ENCODE results near the gene FAM47E. TPM values are rescaled to one million over a fixed set of nuclear protein-coding genes. Genes with fewer than 3 reads are reported as not detected.

FAM47E gene
- total RNA-seq, 1 donor from 2014 or later: 0.49 TPM

DNA sequence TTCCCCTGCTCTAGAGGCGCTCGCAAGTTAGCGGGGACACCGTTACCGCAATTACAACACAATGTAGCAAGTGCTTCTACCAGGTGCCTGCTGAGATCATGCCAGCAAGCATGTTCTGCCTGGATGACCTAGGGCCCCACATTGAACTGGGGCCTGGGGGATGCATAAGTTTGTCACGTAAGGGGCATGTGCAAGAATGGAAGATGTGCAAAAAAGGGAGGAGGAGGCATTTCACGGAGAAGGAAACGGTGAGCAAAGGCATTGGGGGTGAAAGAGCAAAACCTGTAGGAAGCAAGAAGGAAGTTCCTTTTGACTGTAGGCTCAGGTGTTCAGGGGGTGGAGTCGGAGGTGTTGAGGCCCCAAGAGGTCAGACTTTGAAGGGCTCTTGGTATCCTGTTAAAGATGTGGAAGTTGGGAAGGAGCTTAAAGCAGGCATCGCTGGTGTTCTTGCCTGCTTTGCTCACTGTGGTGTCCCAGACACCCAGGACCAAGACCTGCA, 37.3 kb upstream of the FAM47E start:
- Histone ChIP-seq H3K36me3 (no peaks in the 10 kb centered on the region), H3K4me1 (peaks cover 55% of the 10 kb centered on the region), H3K27me3 (no peaks in the 10 kb centered on the region), H3K27ac (peak overlapping the region; percentile 95), H3K9me3 (no peaks in the 10 kb centered on the region), H3K4me3 (peak overlapping the region; percentile 69 to 84)
- TF ChIP-seq POLR2A (IDR thresholded peaks at IDR 0.05): no peak
- no peak for TF ChIP-seq POLR2AphosphoS5 (IDR thresholded peaks at IDR 0.05; ENCODE audit: insufficient read depth in 1 of 2, low read depth in 1 of 2)
- TF ChIP-seq, protein P1, sequence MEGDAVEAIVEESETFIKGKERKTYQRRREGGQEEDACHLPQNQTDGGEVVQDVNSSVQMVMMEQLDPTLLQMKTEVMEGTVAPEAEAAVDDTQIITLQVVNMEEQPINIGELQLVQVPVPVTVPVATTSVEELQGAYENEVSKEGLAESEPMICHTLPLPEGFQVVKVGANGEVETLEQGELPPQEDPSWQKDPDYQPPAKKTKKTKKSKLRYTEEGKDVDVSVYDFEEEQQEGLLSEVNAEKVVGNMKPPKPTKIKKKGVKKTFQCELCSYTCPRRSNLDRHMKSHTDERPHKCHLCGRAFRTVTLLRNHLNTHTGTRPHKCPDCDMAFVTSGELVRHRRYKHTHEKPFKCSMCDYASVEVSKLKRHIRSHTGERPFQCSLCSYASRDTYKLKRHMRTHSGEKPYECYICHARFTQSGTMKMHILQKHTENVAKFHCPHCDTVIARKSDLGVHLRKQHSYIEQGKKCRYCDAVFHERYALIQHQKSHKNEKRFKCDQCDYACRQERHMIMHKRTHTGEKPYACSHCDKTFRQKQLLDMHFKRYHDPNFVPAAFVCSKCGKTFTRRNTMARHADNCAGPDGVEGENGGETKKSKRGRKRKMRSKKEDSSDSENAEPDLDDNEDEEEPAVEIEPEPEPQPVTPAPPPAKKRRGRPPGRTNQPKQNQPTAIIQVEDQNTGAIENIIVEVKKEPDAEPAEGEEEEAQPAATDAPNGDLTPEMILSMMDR (IDR thresholded peaks at IDR 0.05): no peak
- no peak for DNase-seq (ENCODE audit: extremely low spot score in 2 of 2)
- intact Hi-C loops (cut with DNase I): loop anchor here (5.0 to 10.0 kb wide), 3 partner anchors 67 to 531 kb away; partner anchors contain the start of genes NUP54 and STBD1

DNA sequence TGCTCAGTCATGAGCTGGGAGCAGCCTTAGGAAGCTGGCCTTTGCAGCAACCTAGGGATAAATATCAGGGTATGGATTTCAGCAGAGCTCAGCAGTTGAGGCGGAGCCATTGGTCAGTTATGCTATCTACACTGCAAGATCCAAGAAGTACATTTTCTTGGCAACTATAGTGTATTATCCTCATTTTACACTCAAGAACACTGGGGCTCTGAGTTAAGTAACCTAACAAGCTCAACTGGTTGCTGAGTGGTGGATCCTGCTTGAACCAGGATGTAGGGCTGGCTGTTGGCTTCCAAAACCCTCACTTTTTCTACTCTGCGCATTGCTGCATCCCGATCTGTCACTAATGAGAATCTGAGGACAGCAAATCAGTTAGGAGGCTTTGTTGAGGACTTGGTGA, 36.4 kb upstream of the FAM47E start:
- Histone ChIP-seq H3K4me1 (peaks cover 47% of the 10 kb centered on the region), H3K9me3 (no peaks in the 10 kb centered on the region), H3K27ac (peak overlapping the region; percentile 95), H3K4me3 (no peak overlapping the region), H3K36me3 (no peaks in the 10 kb centered on the region), H3K27me3 (no peaks in the 10 kb centered on the region)
- TF ChIP-seq, protein P1 (IDR thresholded peaks at IDR 0.05): no peak
- TF ChIP-seq POLR2AphosphoS5 (IDR thresholded peaks at IDR 0.05; ENCODE audit: insufficient read depth in 1 of 2, low read depth in 1 of 2) (no peak), POLR2A (IDR thresholded peaks at IDR 0.05) (no peak)
- DNase-seq (ENCODE audit: extremely low spot score in 2 of 2): no peak
- intact Hi-C loops (cut with DNase I): loop anchor here (10.0 kb wide), 2 partner anchors 90 to 530 kb away; partner anchors contain the start of gene STBD1

DNA sequence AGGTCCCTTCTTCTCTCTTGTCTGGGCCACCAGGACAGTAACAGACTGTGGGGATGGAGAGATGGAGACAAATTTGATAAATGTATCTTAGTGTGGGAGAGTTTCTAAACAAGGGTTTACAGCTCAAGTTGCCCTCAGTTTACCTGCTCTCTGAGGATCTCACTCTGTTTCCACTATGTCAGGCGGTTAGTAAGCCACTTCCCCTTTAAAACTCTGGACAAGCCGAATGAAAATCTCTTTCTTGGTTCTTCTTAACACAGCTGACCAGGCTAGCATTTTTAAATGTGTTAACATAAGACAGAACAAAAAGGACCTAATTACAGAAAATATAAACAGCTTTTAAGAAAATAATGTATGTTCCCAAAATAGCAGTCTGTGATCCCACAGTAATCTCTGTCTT, 35.0 kb upstream of the FAM47E start:
- intact Hi-C loops (cut with DNase I): loop anchor here (10.0 kb wide), 2 partner anchors 88 to 528 kb away; partner anchors contain the start of gene STBD1
- Histone ChIP-seq H3K27me3 (no peaks in the 10 kb centered on the region), H3K9me3 (no peaks in the 10 kb centered on the region), H3K36me3 (no peaks in the 10 kb centered on the region), H3K27ac (no peak overlapping the region), H3K4me3 (no peak overlapping the region), H3K4me1 (peaks cover 33% of the 10 kb centered on the region)
- TF ChIP-seq POLR2AphosphoS5 (IDR thresholded peaks at IDR 0.05; ENCODE audit: insufficient read depth in 1 of 2, low read depth in 1 of 2) (no peak), POLR2A (IDR thresholded peaks at IDR 0.05) (no peak)
- TF ChIP-seq, protein P1 (IDR thresholded peaks at IDR 0.05): no peak
- no peak for DNase-seq (ENCODE audit: extremely low spot score in 2 of 2)

DNA sequence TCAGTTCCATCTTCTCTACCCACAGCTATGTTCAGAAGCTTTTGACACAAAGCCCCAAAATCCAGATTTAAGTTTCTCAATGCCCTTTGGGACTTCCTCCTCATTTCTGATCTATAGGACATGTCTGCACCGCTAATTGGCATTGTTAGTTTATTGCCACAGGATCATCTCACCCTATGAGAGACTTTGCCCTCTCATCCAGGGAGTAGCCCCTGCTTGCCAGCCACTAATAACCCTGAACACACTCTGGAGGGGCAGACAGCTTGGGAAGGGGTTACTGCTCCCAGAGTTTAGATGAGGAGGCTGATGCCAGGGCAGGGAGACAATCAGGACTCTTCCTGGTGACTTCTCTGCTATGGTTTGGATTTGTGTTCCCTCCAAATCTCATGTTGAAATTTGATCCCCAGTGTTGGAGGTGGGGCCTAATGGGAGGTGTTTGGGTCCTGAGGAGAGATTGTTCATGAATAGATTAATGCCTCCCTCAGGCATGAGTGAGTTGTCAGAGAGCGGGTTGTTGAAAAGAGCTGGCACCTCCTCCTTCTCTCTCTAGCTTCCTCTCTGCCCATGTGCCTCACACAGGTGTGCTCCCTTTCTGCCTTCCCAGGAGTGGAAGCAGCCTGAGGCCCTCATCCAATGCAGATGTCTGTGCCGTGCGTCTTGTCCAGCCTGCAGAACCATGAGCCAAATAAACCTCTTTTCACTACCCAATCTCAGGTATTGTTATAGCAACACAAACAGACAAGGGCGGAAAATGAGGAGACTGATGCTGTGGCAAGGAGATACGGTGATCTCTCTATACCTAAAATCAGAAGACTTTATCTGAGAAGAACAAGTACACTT, 34.3 kb upstream of the FAM47E start:
- H3K27me3 ChIP-seq: no peaks in the 10 kb centered on the region
- intact Hi-C loops (cut with DNase I): loop anchor here (10.0 kb wide), 2 partner anchors 88 to 528 kb away; partner anchors contain the start of gene STBD1
- TF ChIP-seq POLR2AphosphoS5 (IDR thresholded peaks at IDR 0.05; ENCODE audit: insufficient read depth in 1 of 2, low read depth in 1 of 2) (no peak), POLR2A (IDR thresholded peaks at IDR 0.05) (no peak)
- TF ChIP-seq, protein P1 (IDR thresholded peaks at IDR 0.05): no peak
- no peaks in the 10 kb centered on the region for H3K9me3 ChIP-seq
- peak overlapping the region; percentile 14 for H3K27ac ChIP-seq
- peaks cover 26% of the 10 kb centered on the region for H3K4me1 ChIP-seq
- no peak overlapping the region for H3K4me3 ChIP-seq
- DNase-seq (ENCODE audit: extremely low spot score in 2 of 2): no peak
- H3K36me3 ChIP-seq: no peaks in the 10 kb centered on the region
